IPS-18a (cell line): Measurements from ENCODE around the gene HOXD12.
A peak's percentile ranks its signal among the peaks of the same experiment; 100 is the strongest.

ENCODE experiments used
- H3K27ac ChIP-seq: one replicate; pipeline ENCODE4 v1.5.1; 2013; ENCODE audit warnings: low read length
- H3K27me3 ChIP-seq: one replicate; pipeline ENCODE4 v1.6.1; 2013; ENCODE audit warnings: mild to moderate bottlenecking, low read length; ENCODE audit not compliant: control insufficient read depth, insufficient read depth
- H3K36me3 ChIP-seq: one replicate; pipeline ENCODE4 v1.6.1; 2013; ENCODE audit warnings: low read depth, low read length; ENCODE audit not compliant: control insufficient read depth
- H3K4me1 ChIP-seq: one replicate; pipeline ENCODE4 v1.6.1; 2013; ENCODE audit warnings: low read depth, low read length; ENCODE audit not compliant: control insufficient read depth
- H3K4me3 ChIP-seq: one replicate; pipeline ENCODE4 v1.5.1; 2013; ENCODE audit warnings: low read length
- H3K9ac ChIP-seq: one replicate; pipeline ENCODE4 v1.6.1; 2013; ENCODE audit warnings: mild to moderate bottlenecking, low read length, moderate library complexity
- H3K9me3 ChIP-seq: one replicate; pipeline ENCODE4 v1.6.1; 2013; ENCODE audit warnings: low read depth, low read length; ENCODE audit not compliant: control insufficient read depth

The HOXD12 gene

GRCh38 chr2:176147800-176148496 lies 48.4 kb downstream of the HOXD12 start:
- Histone ChIP-seq H3K27me3 (peaks cover 100% of the 10 kb centered on the region), H3K4me3 (no peak overlapping the region), H3K36me3 (no peaks in the 10 kb centered on the region), H3K9me3 (no peaks in the 10 kb centered on the region), H3K4me1 (no peaks in the 10 kb centered on the region), H3K27ac (no peak overlapping the region), H3K9ac (no peak overlapping the region)

DNA sequence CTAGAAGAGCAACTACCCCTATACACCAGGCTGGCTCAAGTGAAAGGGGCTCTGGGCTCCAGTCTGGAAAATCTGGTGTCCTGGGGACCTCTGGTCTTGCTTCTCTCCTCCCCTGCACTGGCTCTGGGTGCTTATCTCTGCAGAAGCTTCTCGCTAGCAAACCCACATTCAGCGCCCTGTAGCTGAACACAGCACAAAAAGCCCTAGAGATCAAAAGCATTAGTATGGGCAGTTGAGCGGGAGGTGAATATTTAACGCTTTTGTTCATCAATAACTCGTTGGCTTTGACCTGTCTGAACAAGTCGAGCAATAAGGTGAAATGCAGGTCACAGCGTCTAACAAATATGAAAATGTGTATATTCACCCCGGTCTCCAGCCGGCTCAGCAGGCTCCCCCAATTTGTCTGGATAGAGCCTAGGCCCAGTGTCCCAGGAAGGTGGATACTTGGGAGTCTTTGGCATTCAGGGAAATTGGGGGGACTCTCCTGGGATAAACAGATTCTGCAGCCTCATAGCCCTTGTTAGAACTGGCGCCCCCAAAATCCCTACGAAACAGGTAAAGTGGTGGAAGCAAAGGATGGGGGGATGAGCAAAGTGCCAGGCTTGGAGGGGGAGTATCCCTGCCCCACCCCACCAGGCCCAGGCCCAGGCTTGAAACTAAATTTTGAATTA lies 49.3 kb downstream of the HOXD12 start:
- H3K9me3 ChIP-seq = no peaks in the 10 kb centered on the region
- H3K27me3 ChIP-seq = peaks cover 100% of the 10 kb centered on the region
- no peaks in the 10 kb centered on the region for H3K36me3 ChIP-seq
- no peak overlapping the region for H3K27ac ChIP-seq
- no peak overlapping the region for H3K4me3 ChIP-seq
- H3K4me1 ChIP-seq = no peaks in the 10 kb centered on the region
- no peak overlapping the region for H3K9ac ChIP-seq

- Histone ChIP-seq H3K9ac (no peak overlapping the region), H3K4me3 (no peak overlapping the region), H3K36me3 (no peaks in the 10 kb centered on the region), H3K27me3 (peaks cover 100% of the 10 kb centered on the region), H3K9me3 (no peaks in the 10 kb centered on the region), H3K4me1 (no peaks in the 10 kb centered on the region), H3K27ac (no peak overlapping the region)
Measured at GRCh38 chr2:176149481-176149938, 49.9 kb downstream of the HOXD12 start.

DNA sequence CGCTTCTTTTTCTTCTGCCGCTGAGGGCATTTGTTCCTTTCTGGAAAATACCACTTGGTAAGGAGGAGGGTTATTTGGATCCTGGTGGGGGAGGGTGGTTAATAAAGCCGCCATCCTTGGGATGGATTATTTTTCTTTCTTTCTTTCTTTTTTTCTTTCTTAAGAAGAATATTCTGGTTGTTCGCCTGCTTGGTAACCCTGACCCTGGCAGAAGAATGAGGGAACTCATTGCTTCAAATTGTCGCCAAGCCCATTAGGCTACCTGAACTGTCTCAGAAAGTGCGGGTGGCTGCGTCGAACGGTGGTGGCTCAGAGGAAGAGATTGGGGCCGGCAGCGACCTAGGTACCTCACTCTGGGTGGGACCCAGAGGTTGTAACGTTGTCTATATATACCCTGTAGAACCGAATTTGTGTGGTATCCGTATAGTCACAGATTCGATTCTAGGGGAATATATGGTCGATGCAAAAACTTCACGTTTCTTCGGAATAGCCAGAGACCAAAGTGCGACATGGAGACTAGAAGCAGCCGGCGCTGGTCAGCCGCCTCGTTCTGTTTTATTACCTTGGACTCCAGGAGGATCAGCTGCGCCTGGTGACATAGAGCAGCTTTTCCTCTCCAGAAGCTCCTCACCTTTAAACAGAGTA lies 50.5 kb downstream of the HOXD12 start:
- no peak overlapping the region for H3K27ac ChIP-seq
- H3K4me1 ChIP-seq = peaks cover under 1% of the 10 kb centered on the region
- no peaks in the 10 kb centered on the region for H3K36me3 ChIP-seq
- no peak overlapping the region for H3K9ac ChIP-seq
- peaks cover 100% of the 10 kb centered on the region for H3K27me3 ChIP-seq
- no peak overlapping the region for H3K4me3 ChIP-seq
- H3K9me3 ChIP-seq = peaks cover 3% of the 10 kb centered on the region

DNA sequence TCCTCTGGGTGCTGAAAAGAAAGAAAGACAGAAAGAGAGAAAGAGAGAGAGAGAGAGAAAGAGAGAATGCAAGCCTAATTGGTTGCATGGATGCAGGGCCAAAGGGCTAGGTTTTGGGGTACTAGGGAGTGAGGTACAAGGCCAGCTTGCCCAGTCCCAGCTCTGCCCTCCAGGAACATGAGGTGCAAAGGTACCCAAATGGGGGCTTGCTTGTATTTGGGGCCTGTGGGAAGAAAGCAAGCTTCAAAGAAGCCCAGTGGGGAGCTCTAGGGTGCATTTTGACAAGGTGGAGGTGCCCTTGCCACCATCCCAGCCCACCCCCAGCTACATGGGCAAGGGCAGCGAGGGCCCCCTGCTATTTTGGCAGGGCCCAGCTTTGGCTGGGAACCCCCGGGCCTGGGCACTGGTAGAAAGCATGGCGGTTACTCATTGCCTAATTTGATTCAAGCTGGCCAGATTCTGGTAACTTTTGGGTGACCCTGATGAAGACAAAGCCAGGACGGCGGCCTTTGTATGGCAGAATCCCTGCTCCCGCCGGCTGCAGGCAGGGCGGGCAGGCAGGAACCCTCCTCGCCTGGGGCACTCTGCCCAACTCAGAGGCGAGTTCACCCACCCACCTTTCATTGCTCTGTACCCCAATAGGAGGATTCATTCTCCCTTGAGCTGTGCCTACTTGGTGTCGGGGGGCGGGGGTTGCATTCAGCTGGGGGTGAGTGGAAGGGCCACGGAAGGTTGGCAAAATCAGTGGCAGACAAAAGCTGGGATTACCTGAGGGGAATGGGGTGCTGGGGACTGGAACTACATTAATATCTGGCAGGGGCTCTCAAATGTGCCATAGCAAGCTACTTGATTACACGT lies 51.2 kb downstream of the HOXD12 start:
- Histone ChIP-seq H3K4me3 (peak overlapping the region; percentile 17), H3K27me3 (peaks cover 100% of the 10 kb centered on the region), H3K9ac (no peak overlapping the region), H3K9me3 (peaks cover 3% of the 10 kb centered on the region), H3K36me3 (no peaks in the 10 kb centered on the region), H3K4me1 (peaks cover 7% of the 10 kb centered on the region), H3K27ac (no peak overlapping the region)

DNA sequence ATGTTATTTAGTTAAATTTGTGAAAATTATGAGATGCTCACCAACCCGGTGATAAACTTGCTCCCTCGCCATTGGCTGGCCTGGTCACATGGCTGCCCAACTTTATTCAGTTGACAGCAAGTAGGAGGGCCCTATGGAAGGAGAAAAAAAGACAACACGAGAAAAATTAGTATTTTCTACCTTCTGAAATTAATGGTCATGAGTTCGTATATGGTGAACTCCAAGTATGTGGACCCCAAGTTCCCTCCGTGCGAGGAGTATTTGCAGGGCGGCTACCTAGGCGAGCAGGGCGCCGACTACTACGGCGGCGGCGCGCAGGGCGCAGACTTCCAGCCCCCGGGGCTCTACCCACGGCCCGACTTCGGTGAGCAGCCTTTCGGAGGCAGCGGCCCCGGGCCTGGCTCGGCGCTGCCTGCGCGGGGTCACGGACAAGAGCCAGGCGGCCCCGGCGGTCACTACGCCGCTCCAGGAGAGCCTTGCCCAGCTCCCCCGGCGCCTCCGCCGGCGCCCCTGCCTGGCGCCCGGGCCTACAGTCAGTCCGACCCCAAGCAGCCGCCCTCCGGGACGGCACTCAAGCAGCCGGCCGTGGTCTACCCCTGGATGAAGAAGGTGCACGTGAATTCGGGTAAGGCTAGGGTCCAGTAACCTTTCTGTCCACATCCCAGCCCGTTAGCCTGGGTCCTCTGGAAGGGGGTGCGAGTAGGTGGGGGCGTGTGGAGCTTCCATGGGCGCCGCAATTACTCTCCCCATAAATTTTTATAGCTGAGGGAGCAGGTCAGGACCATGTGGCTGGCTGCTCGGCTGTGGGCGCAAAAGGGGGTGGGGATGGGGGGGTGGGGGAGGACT lies 52.1 kb downstream of the HOXD12 start, which contains the start of gene HOXD4:
Gene HOXD4, plus strand, starts transcription at position 109 of the 846 bp plus-strand sequence. Its CDS starts 84 bp downstream, at position 193.
- H3K27me3 ChIP-seq = peaks cover 100% of the 10 kb centered on the region
- H3K4me3 ChIP-seq = peak within 1 kb of the TSS; percentile 17

More for the DNA sequence above, 52.1 kb downstream of the HOXD12 start, which contains the start of gene HOXD4:
- H3K4me1 ChIP-seq = peaks cover 7% of the 10 kb centered on the region
- no peaks in the 10 kb centered on the region for H3K36me3 ChIP-seq
- no peak within 1 kb of the TSS for H3K27ac ChIP-seq
- H3K9ac ChIP-seq = no peak within 1 kb of the TSS
- peaks cover 3% of the 10 kb centered on the region for H3K9me3 ChIP-seq
